NB4 (cell line): ENCODE results near the gene RAPGEF4.

ENCODE experiments used
- CTCF ChIP-seq: IDR thresholded peaks from one replicate; pipeline ENCODE4 v1.5.1; 2012; ENCODE audit warnings: low read depth, low read length
- POLR2A ChIP-seq: IDR thresholded peaks from 2 replicates; pipeline ENCODE4 v1.6.1; 2011; ENCODE audit warnings: mild to moderate bottlenecking; ENCODE audit not compliant: insufficient read length; ENCODE audit errors: extremely low read depth

DNA sequence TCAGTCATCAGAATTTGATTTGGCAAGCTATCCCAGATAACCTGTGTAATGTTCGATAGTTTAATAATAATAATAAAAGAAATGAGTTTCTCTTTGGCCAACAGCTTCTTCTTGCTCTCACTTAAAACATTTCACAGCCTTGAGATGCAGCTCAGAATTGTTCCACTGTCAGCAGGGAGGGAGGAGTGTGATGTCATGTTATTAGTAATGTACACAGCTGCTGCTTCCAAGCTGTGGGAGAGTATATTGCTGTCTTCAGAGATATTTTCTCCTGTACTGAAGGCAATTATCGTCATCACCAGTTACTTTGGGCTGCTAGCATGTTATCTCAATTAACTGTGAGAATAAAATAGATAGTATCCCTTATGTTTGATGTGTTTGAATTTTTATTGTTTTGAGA lies 193.1 kb downstream of the RAPGEF4 start:
- TF ChIP-seq CTCF (no peak), POLR2A (no peak)
